ENCODE data around the gene DLL1. TPM values are rescaled to one million over a fixed set of nuclear protein-coding genes. Genes with fewer than 3 reads are reported as not detected.

DLL1 gene
- total RNA-seq, 2 donors from 2014 or later: 1.3 to 2.7 TPM

DNA sequence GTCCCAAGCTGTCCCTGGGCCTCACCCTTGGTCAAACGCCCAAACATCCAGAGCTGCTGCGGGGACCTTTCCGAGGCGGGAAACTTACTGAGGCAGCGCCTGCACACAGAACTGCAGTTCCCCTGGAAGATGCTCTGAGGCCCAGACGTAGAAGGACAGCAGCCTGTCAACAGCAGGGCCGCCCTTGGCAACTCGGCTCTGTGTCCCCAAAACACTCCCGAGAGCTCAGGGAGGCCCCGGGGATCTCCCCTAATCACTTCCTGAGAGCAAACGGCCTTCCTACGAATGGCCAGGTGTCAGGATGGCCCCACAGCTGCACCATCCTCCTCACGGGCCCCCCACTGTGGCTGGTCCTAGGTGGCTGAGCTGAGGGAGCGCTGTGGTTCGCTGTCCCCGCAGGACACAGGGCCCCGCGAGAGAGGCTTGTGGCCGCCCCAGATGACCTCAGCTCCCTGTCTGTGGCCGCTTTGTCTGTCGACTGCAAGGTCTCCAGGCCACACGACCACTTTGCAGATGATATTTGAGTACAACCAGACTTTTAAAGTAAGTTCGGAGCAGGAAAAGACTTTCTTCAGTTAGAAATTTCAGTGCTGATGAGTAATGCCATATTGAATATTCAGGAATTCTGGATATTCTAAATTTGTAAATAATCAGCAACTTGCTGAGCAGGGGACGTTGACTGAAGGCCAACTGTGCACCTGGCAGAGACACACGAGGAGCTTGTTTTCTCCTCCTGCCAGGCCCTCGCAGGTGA lies 46.0 kb downstream of the DLL1 start:
- no peak for ATAC-seq

DNA sequence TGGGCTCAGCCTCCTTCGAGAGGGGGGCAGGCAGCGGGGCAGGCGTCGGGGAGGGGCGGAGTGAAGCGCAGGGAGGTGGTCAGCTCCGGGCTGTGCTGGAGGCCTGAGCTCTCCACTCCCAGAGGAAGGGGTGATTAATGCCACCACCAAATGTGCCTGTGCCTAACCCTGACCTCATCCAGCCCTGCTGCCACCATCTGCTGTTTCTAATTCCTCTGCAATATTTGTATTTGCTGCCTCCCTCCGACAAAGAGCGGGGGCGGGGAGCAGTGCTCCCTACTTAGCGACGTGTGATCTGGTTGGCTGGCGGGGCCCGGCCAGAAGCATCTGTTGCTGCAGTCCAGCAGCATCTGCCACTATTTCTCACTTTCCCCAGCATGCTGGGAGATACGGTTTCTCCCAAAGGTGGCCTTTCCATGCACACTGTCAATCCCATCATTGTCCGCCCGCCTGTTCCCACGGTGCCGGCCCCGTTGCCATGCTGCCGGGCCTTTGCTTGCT lies 47.0 kb downstream of the DLL1 start:
- no peak for DNase-seq
- no peak overlapping the region for H3K27ac Mint-ChIP-seq
- peaks cover 39% of the 10 kb centered on the region for H3K27me3 Mint-ChIP-seq
- H3K36me3 Mint-ChIP-seq (ENCODE audit: low read depth): no peaks in the 10 kb centered on the region
- H3K4me1 Mint-ChIP-seq: peaks cover 2% of the 10 kb centered on the region
- ATAC-seq: no peak
- no peak overlapping the region for H3K4me3 Mint-ChIP-seq
- no peaks in the 10 kb centered on the region for H3K9me3 ChIP-seq (ENCODE audit: control insufficient read depth, low read length, poor library complexity, severe bottlenecking)

More for the DNA sequence above, 46.0 kb downstream of the DLL1 start:
- Mint-ChIP-seq H3K4me1 (peaks cover 2% of the 10 kb centered on the region), H3K36me3 (ENCODE audit: low read depth) (no peaks in the 10 kb centered on the region), H3K4me3 (no peak overlapping the region), H3K27ac (no peak overlapping the region), H3K27me3 (peaks cover 38% of the 10 kb centered on the region)
- DNase-seq: no peak
- H3K9me3 ChIP-seq (ENCODE audit: control insufficient read depth, low read length, poor library complexity, severe bottlenecking): no peaks in the 10 kb centered on the region

DNA sequence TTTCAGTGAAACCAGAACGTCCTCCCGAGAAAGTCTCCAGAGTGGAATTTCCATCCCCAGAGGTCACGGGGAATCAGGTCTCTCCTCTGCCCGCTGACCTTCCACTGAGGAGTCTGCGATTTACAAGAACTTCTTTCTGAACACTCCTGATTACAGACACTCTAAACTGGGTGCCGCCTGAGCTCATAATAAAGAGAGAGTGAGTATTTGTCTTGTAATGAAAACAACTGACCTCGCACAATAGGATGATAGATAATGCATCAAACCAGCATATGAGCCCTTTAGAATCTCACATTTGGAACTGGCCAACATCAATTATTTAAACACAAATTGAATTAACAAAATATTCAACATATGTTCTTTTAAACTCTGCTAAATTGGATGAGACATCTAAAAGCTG lies 47.5 kb downstream of the DLL1 start:
- H3K4me3 Mint-ChIP-seq: no peak overlapping the region
- no peaks in the 10 kb centered on the region for H3K9me3 ChIP-seq (ENCODE audit: control insufficient read depth, low read length, poor library complexity, severe bottlenecking)
- no peaks in the 10 kb centered on the region for H3K36me3 Mint-ChIP-seq (ENCODE audit: low read depth)
- no peak for DNase-seq
- ATAC-seq: no peak
- H3K27me3 Mint-ChIP-seq: peaks cover 36% of the 10 kb centered on the region
- peaks cover 2% of the 10 kb centered on the region for H3K4me1 Mint-ChIP-seq
- H3K27ac Mint-ChIP-seq: no peak overlapping the region

- no peak overlapping the region for H3K4me3 Mint-ChIP-seq
- H3K36me3 Mint-ChIP-seq (ENCODE audit: low read depth): no peaks in the 10 kb centered on the region
- peaks cover 17% of the 10 kb centered on the region for H3K27me3 Mint-ChIP-seq
- H3K9me3 ChIP-seq (ENCODE audit: control insufficient read depth, low read length, poor library complexity, severe bottlenecking): no peaks in the 10 kb centered on the region
- ATAC-seq: no peak
- no peak for DNase-seq
- H3K27ac Mint-ChIP-seq: no peak overlapping the region
- H3K4me1 Mint-ChIP-seq: peaks cover 2% of the 10 kb centered on the region
Observed at GRCh38 chr6:170238741-170239565, 51.9 kb downstream of the DLL1 start.

- peaks cover 3% of the 10 kb centered on the region for H3K4me1 Mint-ChIP-seq
- no peaks in the 10 kb centered on the region for H3K9me3 ChIP-seq (ENCODE audit: control insufficient read depth, low read length, poor library complexity, severe bottlenecking)
- H3K27ac Mint-ChIP-seq: no peak overlapping the region
- H3K36me3 Mint-ChIP-seq (ENCODE audit: low read depth): no peaks in the 10 kb centered on the region
- H3K4me3 Mint-ChIP-seq: no peak overlapping the region
- peaks cover 12% of the 10 kb centered on the region for H3K27me3 Mint-ChIP-seq
- DNase-seq (no peak), ATAC-seq (no peak)
Observed at GRCh38 chr6:170237999-170238740, 52.7 kb downstream of the DLL1 start.

GRCh38 chr6:170236131-170236836 lies 54.6 kb downstream of the DLL1 start:
- H3K27me3 Mint-ChIP-seq: peaks cover 15% of the 10 kb centered on the region
- no peaks in the 10 kb centered on the region for H3K36me3 Mint-ChIP-seq (ENCODE audit: low read depth)
- ATAC-seq (no peak), DNase-seq (no peak)
- no peak overlapping the region for H3K27ac Mint-ChIP-seq
- peaks cover 2% of the 10 kb centered on the region for H3K4me1 Mint-ChIP-seq
- H3K9me3 ChIP-seq (ENCODE audit: control insufficient read depth, low read length, poor library complexity, severe bottlenecking): no peaks in the 10 kb centered on the region
- H3K4me3 Mint-ChIP-seq: no peak overlapping the region

- no peak overlapping the region for H3K4me3 Mint-ChIP-seq
- no peak overlapping the region for H3K27ac Mint-ChIP-seq
- no peaks in the 10 kb centered on the region for H3K9me3 ChIP-seq (ENCODE audit: control insufficient read depth, low read length, poor library complexity, severe bottlenecking)
- peaks cover 2% of the 10 kb centered on the region for H3K4me1 Mint-ChIP-seq
- H3K36me3 Mint-ChIP-seq (ENCODE audit: low read depth): no peaks in the 10 kb centered on the region
- DNase-seq: no peak
- H3K27me3 Mint-ChIP-seq: peaks cover 15% of the 10 kb centered on the region
- ATAC-seq: no peak
Observed at GRCh38 chr6:170235391-170236125, 55.3 kb downstream of the DLL1 start.

DNA sequence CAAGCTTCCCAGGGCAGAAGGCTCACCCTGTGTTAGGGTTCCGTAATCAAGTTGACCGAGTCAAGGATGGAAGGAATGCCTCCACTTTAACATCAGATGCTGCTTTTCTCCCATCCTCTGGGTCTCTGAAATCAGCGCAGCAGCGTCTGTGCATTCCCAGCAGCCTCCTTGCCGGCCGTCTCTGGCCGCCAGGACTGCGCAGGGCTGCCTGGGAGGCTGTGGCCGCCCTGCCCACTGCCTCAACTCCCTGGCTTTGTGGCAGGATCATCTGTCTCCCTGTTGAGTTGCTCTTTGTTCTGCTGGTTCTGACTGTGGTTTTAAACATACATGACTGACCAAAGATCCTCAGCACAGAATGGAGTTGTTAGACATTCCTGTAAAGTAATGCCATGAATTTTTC lies 56.5 kb downstream of the DLL1 start:
- Mint-ChIP-seq H3K27me3 (peaks cover 7% of the 10 kb centered on the region), H3K36me3 (ENCODE audit: low read depth) (no peaks in the 10 kb centered on the region), H3K27ac (no peak overlapping the region), H3K4me1 (peaks cover 2% of the 10 kb centered on the region), H3K4me3 (no peak overlapping the region)
- DNase-seq (no peak), ATAC-seq (no peak)
- H3K9me3 ChIP-seq (ENCODE audit: control insufficient read depth, low read length, poor library complexity, severe bottlenecking): no peaks in the 10 kb centered on the region

GRCh38 chr6:170233286-170234205 lies 57.3 kb downstream of the DLL1 start:
- DNase-seq (no peak), ATAC-seq (no peak)
- Mint-ChIP-seq H3K27ac (peak overlapping the region; percentile 34), H3K4me3 (no peak overlapping the region), H3K4me1 (peaks cover 2% of the 10 kb centered on the region), H3K36me3 (ENCODE audit: low read depth) (no peaks in the 10 kb centered on the region), H3K27me3 (peaks cover 7% of the 10 kb centered on the region)
- H3K9me3 ChIP-seq (ENCODE audit: control insufficient read depth, low read length, poor library complexity, severe bottlenecking): no peaks in the 10 kb centered on the region
